NK-92 treated with Interleukin-12 subunit alpha and Interleukin-12 subunit beta, amount 100 ng/mL, for 24 hours (cell line): Measurements from ENCODE around the gene KIAA1328.

Source experiments
- DNase-seq: peaks from one replicate; lab custom pipeline; 2025; lab: John Stamatoyannopoulos, UW

Gene KIAA1328

DNA sequence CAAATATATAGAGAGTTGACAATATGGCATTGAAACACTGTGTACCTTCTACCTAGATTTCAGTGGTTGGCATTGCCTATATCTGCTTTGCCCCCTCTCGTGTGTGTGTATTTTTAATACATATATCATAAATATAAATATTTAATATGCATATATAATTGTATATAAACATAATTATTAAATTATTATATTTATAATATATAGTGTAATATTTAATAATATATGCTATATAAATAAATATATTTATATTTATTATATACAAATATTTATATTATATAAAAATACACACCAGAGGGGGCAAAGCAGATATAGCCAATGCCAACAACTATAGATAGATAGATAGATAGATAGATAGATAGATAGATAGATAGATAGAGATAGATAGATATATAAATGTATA lies 124.1 kb downstream of the KIAA1328 start:
- DNase-seq = no peak

DNA sequence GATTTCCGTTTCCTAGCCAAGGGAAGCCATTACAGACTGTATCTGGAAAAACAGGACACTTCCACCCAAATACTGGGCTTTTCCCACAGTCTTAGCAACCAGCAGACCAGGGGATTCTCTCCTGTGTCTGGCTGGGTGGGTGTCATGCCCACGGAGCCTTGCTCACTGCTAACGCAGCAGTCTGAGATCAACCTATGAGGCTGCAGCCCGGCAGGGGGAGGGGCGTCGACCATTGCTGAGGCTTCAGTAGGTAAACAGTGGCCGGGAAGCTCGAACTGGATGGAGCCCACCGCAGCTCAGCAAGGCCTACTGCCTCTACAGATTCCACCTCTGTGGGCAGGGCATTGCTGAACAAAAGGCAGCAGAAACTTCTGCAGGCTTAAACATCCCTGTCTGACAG lies 131.1 kb downstream of the KIAA1328 start:
- no peak for DNase-seq

DNA sequence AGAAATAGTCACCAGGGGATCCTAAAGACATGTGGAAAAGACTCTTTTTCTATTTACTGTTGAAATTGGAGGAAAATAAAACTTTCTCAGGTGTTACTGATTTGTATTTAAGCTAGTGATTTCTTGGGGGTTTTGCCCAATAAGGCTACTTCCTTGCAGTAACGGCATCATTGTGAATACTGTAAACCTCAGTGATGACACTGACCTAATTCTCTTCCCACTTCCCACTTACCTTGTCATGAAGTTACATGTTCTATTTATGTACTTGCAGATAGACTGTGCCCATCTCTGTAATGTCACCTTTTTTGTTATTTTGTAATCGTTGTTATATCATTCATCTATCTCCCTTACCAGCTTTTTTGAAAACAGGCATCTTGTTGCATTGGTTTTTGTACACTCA lies 134.5 kb downstream of the KIAA1328 start:
- no peak for DNase-seq

DNA sequence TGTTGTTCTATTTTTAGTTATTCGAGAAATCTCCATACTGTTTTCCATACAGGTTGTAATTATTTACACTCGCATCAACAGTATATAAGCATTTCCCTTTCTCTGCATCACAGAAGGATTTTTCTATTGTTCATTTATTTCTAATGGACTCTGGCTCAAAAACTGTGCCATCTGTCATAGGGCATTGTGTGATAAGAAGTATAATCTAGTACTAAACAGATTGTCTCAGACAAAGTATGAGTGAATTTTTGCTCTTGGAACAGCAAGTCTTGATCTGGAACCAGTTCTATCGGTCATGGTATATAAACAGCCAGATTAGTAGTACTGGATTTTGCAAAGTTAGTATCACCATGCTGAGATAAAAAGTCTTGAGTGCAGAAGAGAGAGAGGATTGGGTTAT lies 145.8 kb downstream of the KIAA1328 start:
- no peak for DNase-seq

DNA sequence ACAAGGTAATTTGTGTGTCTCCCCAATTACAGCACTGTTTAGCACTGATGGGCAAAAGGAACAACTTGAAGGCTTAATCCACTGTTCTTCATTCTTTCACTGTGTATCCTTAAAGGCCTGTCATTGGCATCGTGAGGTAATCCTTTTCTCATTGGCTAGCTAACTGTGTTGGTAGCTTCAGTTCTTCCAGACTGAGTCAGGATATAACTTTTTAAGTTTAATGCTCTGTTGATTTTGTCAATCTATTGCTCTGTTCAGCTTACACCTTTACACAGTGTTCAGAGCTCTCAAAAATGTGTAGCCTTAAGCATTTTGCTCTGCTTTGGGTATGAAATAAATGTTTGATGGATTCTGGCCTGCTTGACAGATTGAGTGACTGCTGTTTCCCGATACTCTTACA lies 148.2 kb downstream of the KIAA1328 start:
- DNase-seq = no peak

DNA sequence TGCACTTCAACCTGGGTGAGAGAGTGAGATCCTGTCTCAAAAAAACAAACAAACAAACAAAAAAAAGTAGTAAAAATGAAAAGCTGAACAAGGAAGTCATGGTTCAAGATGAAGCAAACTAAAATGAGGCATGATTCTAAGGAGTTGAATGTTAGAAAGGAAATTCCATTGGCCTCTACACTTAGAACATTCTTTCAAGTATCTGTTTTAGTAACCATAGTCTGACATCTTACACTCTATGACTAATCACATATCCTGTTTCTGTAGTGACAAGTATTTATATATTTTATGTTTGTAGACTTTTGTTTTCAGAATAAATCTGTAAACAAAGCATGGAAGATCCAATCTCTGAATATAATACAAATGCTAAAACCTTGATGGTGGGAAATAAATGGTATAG lies 164.1 kb downstream of the KIAA1328 start:
- no peak for DNase-seq

DNA sequence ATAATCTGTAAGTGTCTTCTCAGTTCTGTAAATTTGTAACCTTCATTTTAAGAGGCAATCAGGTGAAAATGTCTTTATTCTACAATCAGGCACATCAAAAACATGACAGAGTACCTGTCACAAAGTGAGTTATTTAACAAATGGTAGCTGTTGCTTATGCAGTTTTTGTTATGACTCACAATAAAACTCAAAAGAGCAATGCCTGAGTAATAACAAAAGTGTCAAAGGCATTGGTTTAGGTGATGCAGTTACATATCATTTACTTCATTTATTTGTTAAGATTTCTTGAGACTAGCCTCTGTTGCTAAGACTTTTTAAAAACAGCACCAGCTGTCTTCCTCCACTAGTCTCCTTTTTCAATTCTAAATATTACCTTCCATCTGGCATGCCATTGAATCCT lies 177.8 kb downstream of the KIAA1328 start:
- DNase-seq = no peak

DNA sequence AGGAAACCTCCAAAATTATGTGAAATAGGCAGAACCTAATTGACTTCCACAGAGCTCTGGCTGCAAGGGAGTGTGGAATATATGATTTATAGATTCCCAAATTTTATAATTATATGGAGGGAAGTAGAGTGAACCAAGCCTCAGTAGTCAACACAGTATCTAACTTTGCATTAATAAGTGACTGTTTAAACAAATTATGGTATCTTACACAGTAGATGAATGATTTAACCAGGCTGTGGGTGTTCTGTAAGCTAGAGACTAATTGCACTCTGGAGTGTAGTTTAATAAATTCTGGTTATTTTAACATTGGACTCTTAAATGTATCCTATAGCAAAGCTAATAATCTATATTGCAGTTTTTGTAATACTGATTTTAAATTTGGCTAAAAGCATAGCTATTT lies 183.5 kb downstream of the KIAA1328 start:
- no peak for DNase-seq

DNA sequence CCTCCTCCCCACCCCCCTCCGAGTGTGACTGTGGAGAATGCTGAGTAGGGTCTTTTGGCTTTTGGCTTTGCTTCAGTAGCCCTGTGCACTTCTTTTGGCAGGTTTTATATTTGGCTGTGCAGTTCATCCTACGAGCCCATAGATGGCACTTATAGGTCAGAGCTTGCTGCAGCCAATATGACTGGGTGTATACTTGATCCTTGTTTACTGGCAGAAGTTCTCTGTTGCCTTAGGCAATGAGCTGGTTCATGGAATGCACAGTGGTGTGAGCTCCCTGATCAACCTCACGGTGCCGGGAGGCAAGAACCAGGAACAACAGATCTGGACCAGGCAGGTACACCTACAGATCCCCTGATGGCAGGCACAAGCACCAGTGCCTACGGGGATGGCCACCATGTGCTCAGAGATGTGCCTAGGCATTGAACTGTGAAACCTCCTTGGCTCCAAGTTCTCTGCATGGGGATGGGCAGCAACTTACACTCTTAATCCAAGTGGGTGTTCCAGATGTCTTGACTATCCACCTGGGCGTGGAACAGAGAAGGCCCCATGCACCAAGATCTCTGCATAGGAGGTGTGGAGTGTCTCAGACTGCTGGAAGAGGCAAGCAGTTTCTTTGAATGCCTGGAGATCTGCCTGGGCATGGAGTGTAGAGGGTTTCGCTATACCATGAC lies 190.4 kb downstream of the KIAA1328 start:
- DNase-seq = no peak

DNA sequence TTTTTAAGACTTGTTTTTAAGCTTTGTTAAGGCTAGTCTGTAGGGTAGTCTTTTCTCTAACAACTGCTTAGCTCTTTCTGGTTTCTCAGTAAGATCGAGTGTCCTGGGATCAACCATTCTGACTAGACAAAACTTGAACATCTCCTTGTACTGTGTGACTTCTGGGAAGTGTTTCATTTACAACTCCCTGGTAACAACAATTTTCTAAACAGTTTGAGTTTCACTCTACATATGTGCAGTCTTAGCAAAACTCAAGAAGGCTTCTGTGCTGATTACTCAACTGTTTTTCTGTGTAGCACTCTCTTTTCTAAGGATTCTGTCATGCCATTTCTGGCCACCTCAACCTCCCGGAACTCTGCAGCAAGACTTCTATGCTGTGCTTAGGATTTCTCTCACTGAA lies 204.5 kb downstream of the KIAA1328 start:
- no peak for DNase-seq

DNA sequence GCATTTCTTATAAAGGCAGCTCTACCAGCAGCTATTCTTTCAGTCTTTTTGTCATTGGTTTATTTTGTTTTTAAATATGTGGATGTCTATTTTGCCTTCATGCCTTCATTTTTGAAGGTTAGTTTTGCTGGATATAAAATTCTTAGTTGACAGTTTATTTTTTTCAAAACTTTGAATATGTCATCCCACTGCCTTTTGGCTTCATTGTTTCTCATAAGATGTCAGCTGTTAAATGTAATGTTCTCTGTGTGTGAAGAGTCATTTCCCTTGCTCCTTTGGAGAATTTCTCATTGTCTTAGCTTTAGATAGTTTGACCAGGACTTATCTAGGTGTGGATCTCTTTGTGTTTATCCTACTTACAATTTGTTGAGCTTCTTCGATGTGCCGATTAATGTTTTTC lies 213.5 kb downstream of the KIAA1328 start:
- DNase-seq = no peak

DNA sequence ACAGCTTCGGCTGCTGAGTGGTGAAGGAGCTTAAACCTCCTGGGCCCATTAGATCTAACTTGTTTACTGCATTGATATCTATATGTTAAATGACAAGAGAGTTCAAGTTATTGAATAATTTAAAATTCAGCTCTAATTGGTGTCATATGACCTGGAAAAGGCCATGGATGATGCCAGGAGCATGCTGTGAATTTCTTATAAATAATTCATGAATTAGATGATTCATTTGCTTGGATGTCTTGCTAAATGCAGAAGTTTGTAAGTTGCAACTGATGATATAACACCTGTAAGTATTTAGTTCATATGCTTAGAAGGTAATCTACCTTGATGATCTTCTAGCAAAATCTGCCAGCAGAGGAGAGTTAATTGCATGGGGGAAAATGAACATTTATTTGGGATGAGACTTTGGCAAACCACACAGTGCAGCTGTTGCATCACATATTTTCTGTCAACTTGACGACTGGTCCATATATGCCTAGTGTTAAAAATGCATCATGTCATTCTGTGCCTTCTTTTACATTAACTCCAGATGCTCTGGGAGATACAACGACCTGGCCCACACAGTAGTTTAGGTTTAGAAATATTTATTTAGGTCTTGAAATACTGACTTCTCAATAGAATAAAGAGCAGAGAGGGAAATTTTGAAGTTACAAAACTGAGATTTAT lies 226.3 kb downstream of the KIAA1328 start:
- DNase-seq = no peak

DNA sequence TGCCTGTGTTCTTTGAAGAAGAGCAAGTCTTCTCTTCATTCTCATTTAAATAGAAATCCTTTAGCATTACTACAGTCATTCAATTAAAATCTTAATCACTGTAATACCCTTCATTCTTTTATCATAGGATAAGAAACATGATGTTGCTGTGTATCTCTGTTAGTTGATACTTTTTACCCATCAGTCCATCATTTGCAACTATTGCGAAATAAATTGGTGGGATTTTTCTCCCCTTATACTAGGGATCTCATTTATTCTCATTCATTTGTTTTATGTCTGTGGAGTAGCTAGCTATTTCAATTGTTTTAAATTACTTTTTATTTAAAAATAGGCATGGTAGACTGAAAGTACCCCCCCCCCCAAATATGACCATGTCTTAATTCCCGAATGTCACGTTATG lies 235.3 kb downstream of the KIAA1328 start:
- DNase-seq = no peak

DNA sequence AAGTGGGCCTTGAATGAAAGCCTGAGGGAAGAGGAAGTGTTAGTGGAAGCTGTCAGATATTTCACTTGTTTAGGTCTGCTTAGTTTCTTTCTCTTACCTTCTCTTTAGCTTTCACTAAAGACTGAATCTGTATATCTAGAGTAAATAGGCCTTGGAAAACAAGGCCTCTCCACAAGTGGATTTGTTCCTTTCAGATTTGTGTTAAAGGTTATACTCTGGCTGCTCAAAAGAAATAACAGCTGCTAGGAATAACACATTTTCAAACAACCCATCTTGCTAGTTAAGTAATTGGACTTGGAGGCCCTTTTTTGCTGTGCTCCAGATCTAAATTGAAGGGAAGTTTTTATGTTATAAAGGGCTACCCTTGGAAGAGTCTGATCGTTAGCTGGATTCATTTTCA lies 236.3 kb downstream of the KIAA1328 start:
- no peak for DNase-seq

DNA sequence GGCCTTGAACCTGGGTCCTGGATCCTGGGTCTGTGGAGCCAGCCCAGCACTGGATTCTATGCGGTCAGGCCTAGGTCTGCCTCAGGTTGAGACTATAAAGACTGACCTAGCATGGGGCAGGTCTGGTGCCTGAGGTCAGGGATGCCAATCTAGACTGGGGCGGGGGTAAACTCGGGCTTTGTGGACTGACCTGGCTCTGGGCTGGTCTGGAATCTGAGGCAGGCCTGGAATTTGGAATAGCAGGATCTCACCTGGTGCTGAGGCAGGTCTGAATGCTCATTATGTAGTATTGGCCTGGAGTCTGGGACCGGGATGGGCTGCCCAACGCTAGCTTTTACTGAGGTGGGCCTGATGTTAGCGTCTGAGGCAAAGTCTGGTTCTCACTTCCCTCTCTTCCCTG lies 256.0 kb downstream of the KIAA1328 start:
- DNase-seq = no peak

DNA sequence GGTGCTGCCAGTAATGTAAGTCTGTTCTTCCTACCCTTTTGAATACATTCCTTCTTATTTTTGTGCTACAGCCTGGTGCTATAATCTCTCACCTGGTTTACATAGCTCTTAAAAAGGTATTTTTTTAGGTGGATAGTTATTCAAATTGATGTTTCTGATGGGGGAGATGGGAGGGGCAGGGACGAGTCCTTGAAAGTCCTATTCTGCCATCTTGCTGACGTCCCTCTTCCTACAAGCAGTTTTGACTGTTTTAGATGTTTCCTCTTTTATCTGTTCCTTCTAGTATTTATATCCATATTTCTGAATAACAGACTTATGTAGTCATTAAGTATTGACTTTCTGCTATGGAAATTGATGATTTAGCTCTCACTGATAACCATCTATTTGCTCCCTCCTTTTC lies 256.4 kb downstream of the KIAA1328 start:
- no peak for DNase-seq

DNA sequence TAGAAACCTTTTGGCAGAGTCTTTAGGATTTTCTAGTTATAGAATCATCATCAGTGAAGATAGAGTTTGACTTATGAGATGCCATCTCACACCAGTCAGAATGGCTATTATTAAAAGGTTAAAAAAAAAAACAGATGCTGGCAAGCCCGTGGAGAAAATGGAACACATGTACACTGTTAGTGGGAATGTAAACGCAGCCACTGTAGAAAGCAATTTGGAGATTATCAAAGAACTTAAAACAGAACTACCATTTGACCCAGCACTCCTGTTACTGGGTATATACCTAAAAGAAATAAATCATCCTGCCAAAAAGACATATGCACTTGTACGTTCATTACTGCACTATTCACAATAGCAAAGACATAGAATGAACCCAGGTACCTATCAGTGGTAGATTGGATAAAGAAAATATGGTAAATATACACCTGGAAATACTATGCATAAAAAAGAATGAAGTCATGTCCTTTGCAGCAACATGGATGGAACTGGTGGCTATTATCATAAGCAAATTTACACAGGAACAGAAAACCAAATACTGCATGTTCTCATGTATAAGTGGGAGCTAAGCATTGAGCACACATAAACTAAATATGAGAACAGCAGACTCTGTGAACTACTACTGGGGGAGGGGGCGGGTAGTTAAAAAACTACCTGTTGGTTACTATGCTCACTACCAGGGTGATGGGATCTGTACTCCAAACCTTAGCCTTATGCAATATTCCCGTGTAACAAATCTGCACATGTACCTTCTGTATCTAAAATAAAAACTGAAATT lies 279.0 kb downstream of the KIAA1328 start:
- DNase-seq = no peak

DNA sequence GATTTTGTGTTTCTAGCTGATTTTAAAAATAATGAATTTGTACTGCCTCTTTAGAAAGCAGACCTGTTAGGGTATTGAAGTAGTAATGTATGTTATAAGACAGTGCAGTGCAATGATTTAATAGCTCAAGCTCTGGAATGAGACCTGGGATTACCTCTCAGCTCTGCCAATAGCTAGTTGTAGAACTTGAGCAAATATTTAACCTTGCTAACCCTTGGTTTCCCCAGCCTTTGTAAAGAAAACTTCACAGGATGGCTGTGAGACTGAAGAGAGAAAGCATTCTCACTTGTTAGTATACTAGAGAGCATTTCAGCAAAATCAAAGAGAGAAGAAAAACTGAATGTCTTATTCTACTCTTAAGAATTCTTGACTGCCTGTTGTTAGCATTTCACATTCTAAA lies 293.9 kb downstream of the KIAA1328 start:
- no peak for DNase-seq

DNA sequence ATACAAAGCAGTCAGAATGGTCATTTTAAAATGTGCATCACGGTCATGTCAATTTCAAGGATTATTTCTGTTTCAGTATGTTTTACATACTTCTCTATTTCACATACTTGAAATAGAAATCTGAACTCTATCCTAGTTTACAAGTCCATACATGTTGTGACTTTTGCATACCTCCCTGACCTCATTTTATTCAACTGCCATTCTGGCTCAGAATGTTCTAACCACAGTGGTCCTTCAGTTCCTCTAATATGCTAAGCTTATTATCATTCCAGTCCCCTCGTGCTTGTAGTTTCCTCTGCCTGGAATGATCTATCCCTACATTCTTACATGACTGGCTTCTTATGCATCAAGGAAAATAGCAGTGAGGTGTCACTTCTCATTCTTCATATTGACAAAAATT lies 295.6 kb downstream of the KIAA1328 start:
- DNase-seq = no peak

DNA sequence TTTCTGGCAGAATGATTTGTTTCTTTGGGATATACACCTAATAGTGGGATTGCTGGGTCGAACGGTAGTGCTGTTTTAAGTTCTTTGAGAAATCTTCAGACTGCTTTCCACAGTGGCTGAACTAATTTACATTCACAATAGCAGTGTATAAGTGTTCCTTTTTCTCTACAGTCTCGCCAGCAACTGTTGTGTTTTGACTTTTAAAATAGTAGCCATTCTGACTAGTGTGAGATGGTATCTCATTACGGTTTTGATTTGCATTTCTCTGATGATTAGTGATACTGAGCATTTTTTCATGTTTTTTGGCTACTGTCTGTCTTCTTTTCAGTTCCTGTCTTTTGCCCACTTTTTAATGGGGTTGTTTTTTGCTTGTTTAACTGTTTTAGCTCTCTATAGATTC lies 306.2 kb downstream of the KIAA1328 start:
- no peak for DNase-seq

DNA sequence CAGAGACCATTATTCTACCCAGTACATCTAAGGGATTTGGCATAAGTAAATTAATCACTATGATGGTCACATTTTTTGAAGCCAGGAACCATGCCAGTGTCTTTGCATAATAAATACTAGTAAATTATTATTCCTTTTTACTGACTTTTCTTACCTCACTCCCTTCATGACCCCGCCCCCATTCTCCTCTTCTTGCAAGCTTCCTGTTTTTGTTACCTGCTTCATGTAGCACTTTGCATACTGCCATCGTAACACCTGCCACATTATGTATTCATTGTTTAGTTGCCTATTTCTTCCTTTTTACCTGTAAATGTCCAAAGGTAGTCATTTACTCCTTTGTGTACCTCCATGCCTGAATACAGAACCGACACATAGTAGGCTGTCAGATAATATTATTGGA lies 309.5 kb downstream of the KIAA1328 start:
- no peak for DNase-seq

DNA sequence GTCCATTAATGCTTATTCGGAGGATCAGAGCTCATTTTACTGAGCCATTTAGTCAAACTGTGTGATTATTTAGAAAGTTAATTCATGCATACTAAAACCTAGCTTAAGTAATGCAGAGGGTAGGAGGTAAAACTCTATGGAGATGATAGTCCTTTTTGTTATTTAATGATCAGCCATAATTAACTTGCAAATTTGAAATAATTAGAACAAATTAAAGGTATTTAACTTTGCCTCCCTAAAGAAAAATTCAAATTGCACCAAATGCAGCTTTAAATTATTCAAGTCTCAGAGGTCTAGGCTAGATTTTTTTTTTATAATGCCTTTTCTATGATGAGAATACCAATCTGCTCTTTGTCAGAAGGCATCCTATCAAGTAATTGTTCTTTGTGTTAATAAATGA lies 310.9 kb downstream of the KIAA1328 start:
- no peak for DNase-seq

DNA sequence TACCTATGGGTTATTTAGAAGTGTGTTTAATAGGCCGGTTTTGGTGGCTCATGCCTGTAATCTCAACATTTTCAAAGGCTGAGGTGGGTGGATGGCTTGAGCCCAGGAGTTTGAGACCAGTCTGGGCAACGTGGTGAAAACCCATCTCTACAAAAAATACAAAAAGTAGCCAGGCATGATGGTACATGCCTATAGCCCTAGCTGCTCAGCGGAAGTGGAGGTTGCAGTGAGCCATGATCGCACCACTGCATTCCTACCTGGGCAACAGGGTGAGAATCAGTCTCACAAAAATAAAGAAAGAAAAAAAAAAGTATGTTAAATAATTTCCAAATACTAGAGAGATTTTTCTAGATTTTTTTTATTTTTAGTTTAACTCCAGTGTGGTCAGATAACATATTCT lies 316.0 kb downstream of the KIAA1328 start:
- DNase-seq = no peak
